GM23338 (cell line): ENCODE results near the gene SMG7. TPM values are rescaled to one million over a fixed set of nuclear protein-coding genes. Genes with fewer than 3 reads are reported as not detected.
A peak's percentile ranks its signal among the peaks of the same experiment; 100 is the strongest.

Experiments used
- ATAC-seq: fragments of 200-7000 bp; cut with Tn5 transposase; 3 replicates; pipeline ENCODE4 v1.9.1; 2020
- DNase-seq: peaks from one replicate; pipeline ENCODE4 v3.0.0-alpha.2; 2015; ENCODE audit warnings: low spot score
- H2AFZ ChIP-seq: fragments of 200-600 bp; sonication (generic); 2 replicates; pipeline ENCODE4 v1.8.0; 2016; ENCODE audit warnings: antibody characterized with exemption, mild to moderate bottlenecking, moderate library complexity
- H3F3A ChIP-seq: fragments of 200-600 bp; sonication (generic); replicated peaks from 2 replicates; pipeline ENCODE4 v1.8.0; 2017; ENCODE audit warnings: antibody characterized with exemption, mixed run types, low read depth
- H3K27ac ChIP-seq: fragments of 200-600 bp; sonication (generic); 2 replicates; pipeline ENCODE4 v1.6.1; 2016; ENCODE audit warnings: low read depth
- H3K27me3 ChIP-seq: fragments of 200-600 bp; sonication (generic); 2 replicates; pipeline ENCODE4 v1.8.0; 2016; ENCODE audit warnings: mild to moderate bottlenecking, mixed run types, moderate library complexity; ENCODE audit not compliant: insufficient read depth
- H3K36me3 ChIP-seq: fragments of 200-600 bp; sonication (generic); 2 replicates; pipeline ENCODE4 v1.8.0; 2016; ENCODE audit warnings: mild to moderate bottlenecking; ENCODE audit not compliant: insufficient read depth
- H3K4me1 ChIP-seq: fragments of 200-600 bp; sonication (generic); 2 replicates; pipeline ENCODE4 v1.8.0; 2016; ENCODE audit warnings: mild to moderate bottlenecking, moderate library complexity; ENCODE audit not compliant: insufficient read depth
- H3K4me2 ChIP-seq: fragments of 200-600 bp; sonication (generic); 2 replicates; pipeline ENCODE4 v1.7.1; 2017; ENCODE audit warnings: mixed run types
- H3K4me3 ChIP-seq: fragments of 200-600 bp; sonication (generic); 2 replicates; pipeline ENCODE4 v1.6.1; 2016; ENCODE audit warnings: mixed run types
- H3K79me2 ChIP-seq: fragments of 200-600 bp; sonication (generic); replicated peaks from 2 replicates; pipeline ENCODE4 v1.8.0; 2017; ENCODE audit warnings: mild to moderate bottlenecking; ENCODE audit not compliant: insufficient read depth
- H3K9me2 ChIP-seq: fragments of 200-600 bp; sonication (generic); 2 replicates; pipeline ENCODE4 v1.8.0; 2017; ENCODE audit not compliant: insufficient read depth
- H4K20me1 ChIP-seq: fragments of 200-600 bp; sonication (generic); replicated peaks from 2 replicates; pipeline ENCODE4 v1.8.0; 2017; ENCODE audit warnings: mild to moderate bottlenecking; ENCODE audit not compliant: insufficient read depth
- H3K27ac Mint-ChIP-seq: 2 replicates; pipeline ENCODE4 v1.8.0; 2020; ENCODE audit warnings: inconsistent platforms, mild to moderate bottlenecking, moderate library complexity, mixed read lengths
- H3K27me3 Mint-ChIP-seq: 3 replicates; pipeline ENCODE4 v1.8.0; 2022; ENCODE audit warnings: low read depth, mild to moderate bottlenecking, moderate library complexity, mixed read lengths, inconsistent platforms; ENCODE audit not compliant: insufficient read depth, poor library complexity
- H3K36me3 Mint-ChIP-seq: 3 replicates; pipeline ENCODE4 v1.8.0; 2021; ENCODE audit warnings: low read depth, mild to moderate bottlenecking, inconsistent platforms, moderate library complexity, mixed read lengths
- H3K4me1 Mint-ChIP-seq: 3 replicates; pipeline ENCODE4 v1.8.0; 2020; ENCODE audit warnings: mild to moderate bottlenecking, inconsistent platforms, mixed read lengths
- H3K4me3 Mint-ChIP-seq: 3 replicates; pipeline ENCODE4 v1.8.0; 2021; ENCODE audit warnings: moderate library complexity, mild to moderate bottlenecking, inconsistent platforms, mixed read lengths
- H3K9me3 Mint-ChIP-seq: 3 replicates; pipeline ENCODE4 v1.8.0; 2020; ENCODE audit warnings: moderate library complexity, mild to moderate bottlenecking, inconsistent platforms, mixed read lengths
- CREB1 ChIP-seq: fragments of 250-450 bp; sonication (Bioruptor Pico); IDR thresholded peaks from 2 replicates; pipeline ENCODE4 v1.5.0; 2020; ENCODE audit warnings: low read depth, mild to moderate bottlenecking, moderate library complexity
- CTCF ChIP-seq, 2 experiments: fragments of 200-600 bp in 1 of 2; sonication (generic) in 1 of 2; conservative IDR thresholded peaks; 2 replicates each; pipeline versions ENCODE4 v1.5.1 to v1.6.1; 2016 to 2017; ENCODE audit warnings: antibody characterized with exemption in 2 of 2, low read depth in 2 of 2, mild to moderate bottlenecking in 2 of 2, moderate library complexity in 1 of 2
- EZH2 ChIP-seq: fragments of 200-600 bp; sonication (generic); IDR thresholded peaks from one replicate; pipeline ENCODE4 v1.8.0; 2017; ENCODE audit warnings: antibody characterized with exemption, mild to moderate bottlenecking, low read depth; ENCODE audit not compliant: unreplicated experiment
- NANOG ChIP-seq: IDR thresholded peaks from 2 replicates; pipeline ENCODE4 v1.6.1; 2016; ENCODE audit warnings: antibody characterized with exemption, borderline replicate concordance
- POLR2AphosphoS5 ChIP-seq: IDR thresholded peaks from 2 replicates; pipeline ENCODE4 v1.6.1; 2016; ENCODE audit warnings: antibody characterized with exemption, low read depth
- REST ChIP-seq: IDR thresholded peaks from one replicate; pipeline ENCODE4 v1.6.1; 2018; ENCODE audit warnings: antibody characterized with exemption; ENCODE audit not compliant: unreplicated experiment
- STAT1 ChIP-seq: IDR thresholded peaks from one replicate; pipeline ENCODE4 v1.6.1; 2016; ENCODE audit warnings: antibody characterized with exemption; ENCODE audit not compliant: unreplicated experiment
- ZNF114 ChIP-seq: fragments of 250-450 bp; sonication (Bioruptor Pico); IDR thresholded peaks from 2 replicates; pipeline ENCODE4 v1.5.0; 2020; ENCODE audit warnings: mild to moderate bottlenecking, moderate library complexity
- ZNF331 ChIP-seq: fragments of 250-450 bp; sonication (Bioruptor Pico); IDR thresholded peaks from 2 replicates; pipeline ENCODE4 v1.5.0; 2020; ENCODE audit warnings: low read depth, mild to moderate bottlenecking, moderate library complexity
- polyA plus RNA-seq: library from polyadenylated mRNA; unstranded; fragments of >200 nt; fragmentation: Nextera tagmentation; extraction: Ambion mirVana; gene quantifications from 2 replicates; pipeline ENCODE4 v1.2.1, GENCODE V29; 2016
- total RNA-seq: library from RNA; depleted of rRNA; stranded (reverse); fragments of >200 nt; shearing (Covaris generic); gene quantifications from 2 replicates; pipeline ENCODE4 v1.2.3, GENCODE V29; 2014

SMG7 gene
- total and polyA plus RNA-seq, 2 experiments from 2014 or later, result 33.0 to 79.4 TPM

- no peak for TF ChIP-seq CTCF (conservative IDR thresholded peaks at IDR 0.05; ENCODE audit: low read depth in 2 of 2)
- no peak for TF ChIP-seq NANOG
Measured at GRCh38 chr1:183597656-183598347, 125.5 kb downstream of the SMG7 start (continued).

- H3K4me1 Mint-ChIP-seq, result peaks cover 4% of the 10 kb centered on the region
- ATAC-seq, result no peak
- TF ChIP-seq REST (no peak), ZNF114 (CRISPR knock-in tag) (no peak), EZH2 (no peak), POLR2AphosphoS5 (no peak), STAT1 (no peak), ZNF331 (CRISPR knock-in tag) (no peak), NANOG (no peak), CREB1 (CRISPR knock-in tag) (no peak)
Measured at GRCh38 chr1:183598386-183598785, 126.1 kb downstream of the SMG7 start.

More at GRCh38 chr1:183598386-183598785, 126.1 kb downstream of the SMG7 start:
- Histone ChIP-seq H3K4me1 (peaks cover 2% of the 10 kb centered on the region), H3F3A (no peaks in the 10 kb centered on the region), H3K27ac (no peak overlapping the region), H2AFZ (peak overlapping the region; percentile 63; the same call in 1 of the 2 replicates), H3K4me3 (no peak overlapping the region), H3K27me3 (no peaks in the 10 kb centered on the region), H3K9me2 (0 out of 2 replicates have a peak, but pooled peaks cover 8% of the 10 kb centered on the region), H3K36me3 (no peaks in the 10 kb centered on the region), H3K4me2 (no peak overlapping the region), H4K20me1 (no peaks in the 10 kb centered on the region), H3K79me2 (no peaks in the 10 kb centered on the region)
- H3K27ac Mint-ChIP-seq, result no peak overlapping the region
- no peaks in the 10 kb centered on the region for H3K36me3 Mint-ChIP-seq
- DNase-seq, result no peak
- H3K4me3 Mint-ChIP-seq, result no peak overlapping the region
- H3K27me3 Mint-ChIP-seq, result peaks cover 1% of the 10 kb centered on the region
- no peaks in the 10 kb centered on the region; the same call in 2 of the 3 replicates for H3K9me3 Mint-ChIP-seq
